Right atrium auricular region (tissue), 2 donors: ENCODE measurements around the gene ITGA8. TPM values are rescaled to one million over a fixed set of nuclear protein-coding genes. Genes with fewer than 3 reads are reported as not detected.

Experiments used
- DNase-seq: peaks from one replicate; pipeline ENCODE4 v3.0.0-alpha.2; 2019; ENCODE audit warnings: low spot score
- H3K27ac ChIP-seq, 2 donors: fragments of 200-600 bp; sonication (generic); 1 replicate in 1 of 2; 2 replicates in 1 of 2; pipeline ENCODE4 v1.5.1; 2016 to 2019
- H3K27me3 ChIP-seq, 2 donors: fragments of 200-600 bp; sonication (generic); one replicate each; pipeline versions ENCODE4 v1.5.1 to v1.6.0; 2017 to 2019
- H3K36me3 ChIP-seq: fragments of 200-600 bp; sonication (generic); one replicate; pipeline ENCODE4 v1.5.1; 2016
- H3K4me1 ChIP-seq, 2 donors: fragments of 200-600 bp; sonication (generic); one replicate each; pipeline versions ENCODE4 v1.5.1 to v1.6.0; 2017 to 2019
- H3K4me3 ChIP-seq, 2 donors: fragments of 200-600 bp; sonication (generic); 1 replicate in 1 of 2; 2 replicates in 1 of 2; pipeline ENCODE4 v1.5.1; 2017 to 2019; ENCODE audit warnings: mild to moderate bottlenecking in 1 of 2, moderate library complexity in 1 of 2
- H3K9me3 ChIP-seq, 2 donors: fragments of 200-600 bp; sonication (generic); one replicate each; pipeline ENCODE4 v1.5.1; 2019
- total RNA-seq, 2 donors: library from RNA; depleted of rRNA; stranded (reverse); fragments of >200 nt; gene quantifications; one replicate each; pipeline ENCODE4 v1.1.0, GENCODE V29; 2016
- TF ChIP-seq, protein P1 (sequence below), 2 donors: fragments of 200-600 bp; sonication (generic); IDR thresholded peaks; one replicate each; pipeline ENCODE4 v1.5.1; 2019; ENCODE audit warnings: antibody characterized with exemption in 2 of 2

Gene ITGA8
- total RNA-seq, 2 donors from 2014 or later = 4.9 to 6.4 TPM

DNA sequence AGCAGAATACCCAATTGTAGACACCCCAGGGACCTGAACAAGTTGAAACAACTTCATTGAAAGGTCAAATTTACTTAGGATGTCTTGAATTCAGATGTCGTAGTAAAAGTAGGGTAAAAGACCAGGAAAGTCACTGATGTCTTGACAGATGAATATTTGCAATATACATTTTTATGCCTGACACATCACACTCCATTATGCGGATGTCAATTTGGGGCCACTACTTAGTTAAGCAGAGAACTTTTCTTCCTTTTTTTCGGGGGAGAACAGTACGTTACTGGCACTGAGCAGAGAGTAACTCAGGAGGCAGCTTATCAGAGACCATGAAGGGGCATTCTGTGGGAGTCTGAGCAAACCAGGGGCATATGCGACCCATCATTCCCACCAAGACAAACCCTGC, 4.9 kb downstream of the ITGA8 start:
- no peak overlapping the region for H3K27ac ChIP-seq
- H3K4me1 ChIP-seq = peaks cover 0 to 15% of the 10 kb centered on the region in 2 donors
- H3K36me3 ChIP-seq = no peaks in the 10 kb centered on the region
- DNase-seq = no peak
- TF ChIP-seq, protein P1, sequence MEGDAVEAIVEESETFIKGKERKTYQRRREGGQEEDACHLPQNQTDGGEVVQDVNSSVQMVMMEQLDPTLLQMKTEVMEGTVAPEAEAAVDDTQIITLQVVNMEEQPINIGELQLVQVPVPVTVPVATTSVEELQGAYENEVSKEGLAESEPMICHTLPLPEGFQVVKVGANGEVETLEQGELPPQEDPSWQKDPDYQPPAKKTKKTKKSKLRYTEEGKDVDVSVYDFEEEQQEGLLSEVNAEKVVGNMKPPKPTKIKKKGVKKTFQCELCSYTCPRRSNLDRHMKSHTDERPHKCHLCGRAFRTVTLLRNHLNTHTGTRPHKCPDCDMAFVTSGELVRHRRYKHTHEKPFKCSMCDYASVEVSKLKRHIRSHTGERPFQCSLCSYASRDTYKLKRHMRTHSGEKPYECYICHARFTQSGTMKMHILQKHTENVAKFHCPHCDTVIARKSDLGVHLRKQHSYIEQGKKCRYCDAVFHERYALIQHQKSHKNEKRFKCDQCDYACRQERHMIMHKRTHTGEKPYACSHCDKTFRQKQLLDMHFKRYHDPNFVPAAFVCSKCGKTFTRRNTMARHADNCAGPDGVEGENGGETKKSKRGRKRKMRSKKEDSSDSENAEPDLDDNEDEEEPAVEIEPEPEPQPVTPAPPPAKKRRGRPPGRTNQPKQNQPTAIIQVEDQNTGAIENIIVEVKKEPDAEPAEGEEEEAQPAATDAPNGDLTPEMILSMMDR (IDR thresholded peaks at IDR 0.05) = no peak
- H3K4me3 ChIP-seq = no peak overlapping the region
- H3K9me3 ChIP-seq = no peaks in the 10 kb centered on the region
- H3K27me3 ChIP-seq = no peaks in the 10 kb centered on the region

DNA sequence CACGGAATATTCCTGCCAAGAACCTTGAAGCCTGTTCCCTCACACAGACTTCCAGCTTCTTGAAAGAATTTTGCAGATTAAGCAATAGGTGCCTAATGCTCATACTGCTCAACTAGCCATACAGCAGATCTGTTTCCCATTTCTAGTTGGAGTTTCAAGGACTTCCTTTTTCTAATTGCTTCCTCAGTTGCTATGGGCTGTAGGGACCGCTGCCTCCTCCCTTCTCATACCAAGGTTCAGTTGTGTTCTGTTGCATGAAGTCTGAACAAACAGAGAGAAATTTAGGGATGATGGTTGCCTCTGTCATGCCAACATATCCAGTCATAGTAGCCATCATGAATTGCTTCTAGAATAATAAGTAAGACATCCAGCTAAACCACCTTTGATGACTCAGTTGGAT, 6.8 kb downstream of the ITGA8 start:
- no peak overlapping the region for H3K4me3 ChIP-seq

DNA sequence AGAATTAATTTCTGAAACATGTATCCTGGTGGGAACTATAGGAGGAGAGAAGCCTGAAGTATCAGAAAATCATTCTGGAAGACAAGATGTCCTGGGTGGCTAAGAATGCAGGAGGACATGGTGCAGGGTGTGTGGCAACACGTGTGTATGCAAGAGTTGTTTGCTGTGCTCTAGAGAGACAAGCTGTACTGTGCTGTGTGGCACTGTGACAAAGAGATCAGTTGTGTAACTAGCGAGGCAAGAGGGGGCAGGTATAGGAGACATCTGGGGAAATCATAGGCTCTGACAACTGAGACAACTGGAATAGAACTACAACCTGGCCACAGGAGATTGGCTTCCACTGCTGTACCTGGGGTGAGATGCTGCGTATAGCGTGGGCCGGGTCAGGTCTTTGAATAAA, 9.3 kb downstream of the ITGA8 start:
- no peaks in the 10 kb centered on the region for H3K9me3 ChIP-seq
- no peaks in the 10 kb centered on the region for H3K36me3 ChIP-seq
- H3K4me1 ChIP-seq = no peaks in the 10 kb centered on the region
- no peaks in the 10 kb centered on the region for H3K27me3 ChIP-seq
- H3K27ac ChIP-seq = no peak overlapping the region
- no peak overlapping the region for H3K4me3 ChIP-seq
- DNase-seq = no peak
- TF ChIP-seq, protein P1 (IDR thresholded peaks at IDR 0.05) = no peak

More for the DNA sequence above, 6.8 kb downstream of the ITGA8 start:
- Histone ChIP-seq H3K36me3 (no peaks in the 10 kb centered on the region), H3K27ac (no peak overlapping the region), H3K9me3 (no peaks in the 10 kb centered on the region), H3K27me3 (no peaks in the 10 kb centered on the region), H3K4me1 (no peaks in the 10 kb centered on the region)
- no peak for DNase-seq
- TF ChIP-seq, protein P1 (IDR thresholded peaks at IDR 0.05) = no peak

DNA sequence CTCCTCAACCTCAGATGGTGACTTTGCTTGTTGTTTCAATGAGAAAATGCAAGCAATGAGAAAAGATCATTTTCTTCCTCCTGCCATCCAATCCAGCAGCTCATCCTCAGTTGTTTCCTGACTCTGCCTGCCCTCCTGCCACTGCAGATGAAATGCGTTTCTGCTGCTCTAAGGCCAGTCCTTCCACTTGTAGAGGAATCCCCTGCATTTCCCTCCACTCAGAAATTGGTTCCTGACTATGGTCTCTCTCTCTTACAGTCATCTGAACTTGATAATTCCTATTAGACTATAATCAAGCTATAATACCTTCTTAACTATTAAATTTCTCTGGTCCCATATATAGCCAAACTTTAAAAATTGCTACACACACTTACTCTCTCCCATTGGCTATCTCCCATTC, 14.4 kb downstream of the ITGA8 start:
- Histone ChIP-seq H3K4me3 (no peak overlapping the region), H3K4me1 (no peaks in the 10 kb centered on the region), H3K27me3 (no peaks in the 10 kb centered on the region), H3K27ac (no peak overlapping the region), H3K9me3 (no peaks in the 10 kb centered on the region), H3K36me3 (no peaks in the 10 kb centered on the region)
- no peak for DNase-seq
- TF ChIP-seq, protein P1 (IDR thresholded peaks at IDR 0.05) = no peak

DNA sequence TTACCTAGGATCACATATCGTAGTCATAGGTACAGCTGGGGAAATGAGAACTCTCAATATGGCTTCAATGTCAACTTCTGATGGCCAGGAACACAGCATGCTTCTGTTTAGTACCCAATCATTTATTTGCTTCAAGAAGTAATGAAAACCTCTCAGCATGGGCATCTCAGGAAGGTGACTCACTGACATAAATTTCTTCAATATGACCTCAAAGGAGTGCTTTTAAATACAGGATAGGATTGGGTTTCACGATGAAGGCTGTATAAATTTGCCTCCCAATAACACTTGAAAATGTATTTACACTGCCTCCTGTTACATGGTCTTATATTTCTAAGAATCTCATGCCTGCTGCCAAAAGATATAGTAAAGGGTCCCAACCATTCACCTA, 15.1 kb downstream of the ITGA8 start:
- H3K4me1 ChIP-seq = no peaks in the 10 kb centered on the region
- no peak overlapping the region for H3K4me3 ChIP-seq
- no peaks in the 10 kb centered on the region for H3K27me3 ChIP-seq
- no peak for DNase-seq
- no peak overlapping the region for H3K27ac ChIP-seq
- TF ChIP-seq, protein P1 (IDR thresholded peaks at IDR 0.05) = no peak
- H3K9me3 ChIP-seq = no peaks in the 10 kb centered on the region
- no peaks in the 10 kb centered on the region for H3K36me3 ChIP-seq

DNA sequence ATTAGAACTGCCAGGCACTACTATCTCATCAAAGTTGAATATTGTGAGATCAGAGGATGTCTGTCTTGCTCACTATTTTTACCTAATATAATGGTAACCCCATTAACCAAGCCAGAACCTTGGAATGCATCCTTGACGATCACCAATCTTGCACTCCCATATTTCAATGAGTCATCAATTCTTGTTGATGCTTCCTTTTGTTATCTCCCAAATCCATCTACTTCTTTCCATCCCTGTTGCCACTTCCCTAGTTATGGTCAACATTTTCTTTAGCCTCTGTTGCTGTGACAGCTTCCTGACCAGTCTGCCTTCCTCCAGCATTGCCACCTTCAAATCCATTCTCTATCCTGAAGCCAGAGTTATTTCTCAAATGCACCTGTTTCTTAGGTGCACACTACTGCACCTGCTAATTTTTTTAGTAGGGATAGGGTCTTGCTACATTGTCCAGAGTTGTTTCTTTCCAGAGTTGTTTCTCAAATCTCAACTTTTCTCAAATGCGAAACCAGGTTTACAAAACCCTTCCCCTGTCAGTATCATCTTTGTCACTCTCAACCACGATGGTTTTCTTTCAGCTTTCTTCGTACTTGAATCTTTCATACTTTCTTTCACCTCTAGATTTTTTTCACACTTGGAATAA, 15.7 kb downstream of the ITGA8 start:
- no peak for DNase-seq
- Histone ChIP-seq H3K4me1 (no peaks in the 10 kb centered on the region), H3K27me3 (no peaks in the 10 kb centered on the region), H3K9me3 (no peaks in the 10 kb centered on the region), H3K27ac (no peak overlapping the region), H3K4me3 (no peak overlapping the region), H3K36me3 (no peaks in the 10 kb centered on the region)
- TF ChIP-seq, protein P1 (IDR thresholded peaks at IDR 0.05) = no peak
